Measurements from ENCODE around the gene HDAC4.

DNA sequence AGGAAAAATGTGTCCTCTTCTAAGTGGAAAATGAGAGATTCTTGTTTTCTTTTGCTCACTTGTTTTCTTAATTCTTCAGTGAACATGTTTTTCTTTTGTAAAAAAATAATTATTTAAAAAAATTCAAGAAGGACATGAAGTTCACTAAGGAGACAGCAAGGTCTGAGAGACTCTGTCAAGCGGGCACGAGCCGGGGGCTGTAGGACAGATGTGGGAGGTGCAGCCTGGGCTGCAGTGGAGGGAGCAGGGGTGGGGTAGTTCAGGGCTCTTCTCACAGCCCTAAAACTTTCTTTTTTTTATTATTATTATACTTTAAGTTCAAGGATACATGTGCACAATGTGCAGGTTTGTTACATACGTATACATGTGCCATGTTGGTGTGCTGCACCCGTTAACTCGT lies 4.3 kb upstream of the HDAC4 start:
- TF ChIP-seq, protein P1, sequence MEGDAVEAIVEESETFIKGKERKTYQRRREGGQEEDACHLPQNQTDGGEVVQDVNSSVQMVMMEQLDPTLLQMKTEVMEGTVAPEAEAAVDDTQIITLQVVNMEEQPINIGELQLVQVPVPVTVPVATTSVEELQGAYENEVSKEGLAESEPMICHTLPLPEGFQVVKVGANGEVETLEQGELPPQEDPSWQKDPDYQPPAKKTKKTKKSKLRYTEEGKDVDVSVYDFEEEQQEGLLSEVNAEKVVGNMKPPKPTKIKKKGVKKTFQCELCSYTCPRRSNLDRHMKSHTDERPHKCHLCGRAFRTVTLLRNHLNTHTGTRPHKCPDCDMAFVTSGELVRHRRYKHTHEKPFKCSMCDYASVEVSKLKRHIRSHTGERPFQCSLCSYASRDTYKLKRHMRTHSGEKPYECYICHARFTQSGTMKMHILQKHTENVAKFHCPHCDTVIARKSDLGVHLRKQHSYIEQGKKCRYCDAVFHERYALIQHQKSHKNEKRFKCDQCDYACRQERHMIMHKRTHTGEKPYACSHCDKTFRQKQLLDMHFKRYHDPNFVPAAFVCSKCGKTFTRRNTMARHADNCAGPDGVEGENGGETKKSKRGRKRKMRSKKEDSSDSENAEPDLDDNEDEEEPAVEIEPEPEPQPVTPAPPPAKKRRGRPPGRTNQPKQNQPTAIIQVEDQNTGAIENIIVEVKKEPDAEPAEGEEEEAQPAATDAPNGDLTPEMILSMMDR (IDR thresholded peaks at IDR 0.05 in 2 of 3, conservative IDR thresholded peaks at IDR 0.05 in 1 of 3; ENCODE audit: insufficient read depth in 2 of 3, low read depth in 1 of 3, low read length in 3 of 3), result no peak
- TF ChIP-seq PHF20 (IDR thresholded peaks at IDR 0.05; ENCODE audit: partially characterized antibody) (no peak), POLR2AphosphoS5 (IDR thresholded peaks at IDR 0.05; ENCODE audit: control insufficient read depth, insufficient read depth, low read depth, low read length) (no peak), FOXM1 (IDR thresholded peaks at IDR 0.05; ENCODE audit: low read depth) (no peak), FOXM1 (CRISPR knock-in tag; IDR thresholded peaks at IDR 0.05; ENCODE audit: low read depth) (no peak), CHD1 (IDR thresholded peaks at IDR 0.05; ENCODE audit: low read length) (no peak), BRCA1 (IDR thresholded peaks at IDR 0.05) (no peak), BRCA1 (CRISPR knock-in tag; IDR thresholded peaks at IDR 0.05) (no peak), POLR2A (conservative IDR thresholded peaks at IDR 0.05) (no peak), CEBPB (tag; IDR thresholded peaks at IDR 0.05) (no peak), ZC3H11A (IDR thresholded peaks at IDR 0.05; ENCODE audit: low read depth, low read length) (no peak), LEF1 (IDR thresholded peaks at IDR 0.05) (no peak), PRPF4 (IDR thresholded peaks at IDR 0.05; ENCODE audit: insufficient read depth, low read depth, low read length, poor library complexity, severe bottlenecking) (no peak)
- TF ChIP-seq, protein P2, sequence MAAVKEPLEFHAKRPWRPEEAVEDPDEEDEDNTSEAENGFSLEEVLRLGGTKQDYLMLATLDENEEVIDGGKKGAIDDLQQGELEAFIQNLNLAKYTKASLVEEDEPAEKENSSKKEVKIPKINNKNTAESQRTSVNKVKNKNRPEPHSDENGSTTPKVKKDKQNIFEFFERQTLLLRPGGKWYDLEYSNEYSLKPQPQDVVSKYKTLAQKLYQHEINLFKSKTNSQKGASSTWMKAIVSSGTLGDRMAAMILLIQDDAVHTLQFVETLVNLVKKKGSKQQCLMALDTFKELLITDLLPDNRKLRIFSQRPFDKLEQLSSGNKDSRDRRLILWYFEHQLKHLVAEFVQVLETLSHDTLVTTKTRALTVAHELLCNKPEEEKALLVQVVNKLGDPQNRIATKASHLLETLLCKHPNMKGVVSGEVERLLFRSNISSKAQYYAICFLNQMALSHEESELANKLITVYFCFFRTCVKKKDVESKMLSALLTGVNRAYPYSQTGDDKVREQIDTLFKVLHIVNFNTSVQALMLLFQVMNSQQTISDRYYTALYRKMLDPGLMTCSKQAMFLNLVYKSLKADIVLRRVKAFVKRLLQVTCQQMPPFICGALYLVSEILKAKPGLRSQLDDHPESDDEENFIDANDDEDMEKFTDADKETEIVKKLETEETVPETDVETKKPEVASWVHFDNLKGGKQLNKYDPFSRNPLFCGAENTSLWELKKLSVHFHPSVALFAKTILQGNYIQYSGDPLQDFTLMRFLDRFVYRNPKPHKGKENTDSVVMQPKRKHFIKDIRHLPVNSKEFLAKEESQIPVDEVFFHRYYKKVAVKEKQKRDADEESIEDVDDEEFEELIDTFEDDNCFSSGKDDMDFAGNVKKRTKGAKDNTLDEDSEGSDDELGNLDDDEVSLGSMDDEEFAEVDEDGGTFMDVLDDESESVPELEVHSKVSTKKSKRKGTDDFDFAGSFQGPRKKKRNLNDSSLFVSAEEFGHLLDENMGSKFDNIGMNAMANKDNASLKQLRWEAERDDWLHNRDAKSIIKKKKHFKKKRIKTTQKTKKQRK (IDR thresholded peaks at IDR 0.05; ENCODE audit: borderline replicate concordance, low read depth, low read length), result no peak
- TF ChIP-seq, protein P3, sequence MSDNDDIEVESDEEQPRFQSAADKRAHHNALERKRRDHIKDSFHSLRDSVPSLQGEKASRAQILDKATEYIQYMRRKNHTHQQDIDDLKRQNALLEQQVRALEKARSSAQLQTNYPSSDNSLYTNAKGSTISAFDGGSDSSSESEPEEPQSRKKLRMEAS (CRISPR knock-in tag; IDR thresholded peaks at IDR 0.05), result no peak
- TF ChIP-seq, protein P4, sequence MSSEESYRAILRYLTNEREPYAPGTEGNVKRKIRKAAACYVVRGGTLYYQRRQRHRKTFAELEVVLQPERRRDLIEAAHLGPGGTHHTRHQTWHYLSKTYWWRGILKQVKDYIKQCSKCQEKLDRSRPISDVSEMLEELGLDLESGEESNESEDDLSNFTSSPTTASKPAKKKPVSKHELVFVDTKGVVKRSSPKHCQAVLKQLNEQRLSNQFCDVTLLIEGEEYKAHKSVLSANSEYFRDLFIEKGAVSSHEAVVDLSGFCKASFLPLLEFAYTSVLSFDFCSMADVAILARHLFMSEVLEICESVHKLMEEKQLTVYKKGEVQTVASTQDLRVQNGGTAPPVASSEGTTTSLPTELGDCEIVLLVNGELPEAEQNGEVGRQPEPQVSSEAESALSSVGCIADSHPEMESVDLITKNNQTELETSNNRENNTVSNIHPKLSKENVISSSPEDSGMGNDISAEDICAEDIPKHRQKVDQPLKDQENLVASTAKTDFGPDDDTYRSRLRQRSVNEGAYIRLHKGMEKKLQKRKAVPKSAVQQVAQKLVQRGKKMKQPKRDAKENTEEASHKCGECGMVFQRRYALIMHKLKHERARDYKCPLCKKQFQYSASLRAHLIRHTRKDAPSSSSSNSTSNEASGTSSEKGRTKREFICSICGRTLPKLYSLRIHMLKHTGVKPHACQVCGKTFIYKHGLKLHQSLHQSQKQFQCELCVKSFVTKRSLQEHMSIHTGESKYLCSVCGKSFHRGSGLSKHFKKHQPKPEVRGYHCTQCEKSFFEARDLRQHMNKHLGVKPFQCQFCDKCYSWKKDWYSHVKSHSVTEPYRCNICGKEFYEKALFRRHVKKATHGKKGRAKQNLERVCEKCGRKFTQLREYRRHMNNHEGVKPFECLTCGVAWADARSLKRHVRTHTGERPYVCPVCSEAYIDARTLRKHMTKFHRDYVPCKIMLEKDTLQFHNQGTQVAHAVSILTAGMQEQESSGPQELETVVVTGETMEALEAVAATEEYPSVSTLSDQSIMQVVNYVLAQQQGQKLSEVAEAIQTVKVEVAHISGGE (CRISPR knock-in tag; IDR thresholded peaks at IDR 0.05), result no peak
